Esophagus muscularis mucosa (tissue), 4 donors: ENCODE measurements around the gene TTC27. TPM values are rescaled to one million over a fixed set of nuclear protein-coding genes. Genes with fewer than 3 reads are reported as not detected.

Source experiments
- DNase-seq: peaks from one replicate; pipeline ENCODE4 v3.0.0-alpha.2; 2017; ENCODE audit errors: extremely low spot score
- H3K27ac ChIP-seq, 4 donors: fragments of 200-600 bp; sonication (generic); replicated peaks in 1 of 4; 1 replicate in 3 of 4; 2 replicates in 1 of 4; pipeline ENCODE4 v1.5.1; 2016 to 2019; ENCODE audit warnings: mild to moderate bottlenecking in 1 of 4
- H3K27me3 ChIP-seq, 4 donors: fragments of 200-600 bp; sonication (generic); one replicate each; pipeline versions ENCODE4 v1.5.1 to v1.6.0; 2016 to 2019
- H3K36me3 ChIP-seq, 4 donors: fragments of 200-600 bp; sonication (generic); one replicate each; pipeline ENCODE4 v1.5.1; 2016 to 2019
- H3K4me1 ChIP-seq, 4 donors: fragments of 200-600 bp; sonication (generic); one replicate each; pipeline ENCODE4 v1.5.1; 2016 to 2019
- H3K4me3 ChIP-seq, 4 donors: fragments of 200-600 bp; sonication (generic); 1 replicate in 2 of 4; 2 replicates in 2 of 4; pipeline ENCODE4 v1.5.1; 2016 to 2019; ENCODE audit warnings: mild to moderate bottlenecking in 4 of 4, moderate library complexity in 1 of 4
- H3K9me3 ChIP-seq, 4 donors: fragments of 200-600 bp; sonication (generic); 1 replicate in 3 of 4; 2 replicates in 1 of 4; pipeline ENCODE4 v1.5.1; 2016 to 2019
- EP300 ChIP-seq: sonication (generic); formaldehyde crosslinking; IDR thresholded peaks from one replicate; pipeline ENCODE4 v1.6.1; 2017; ENCODE audit warnings: antibody characterized with exemption
- POLR2A ChIP-seq: fragments of 450-650 bp; IDR thresholded peaks from one replicate; pipeline ENCODE4 v1.6.1; 2017; ENCODE audit warnings: antibody characterized with exemption, moderate library complexity, mild to moderate bottlenecking, low read depth
- POLR2AphosphoS5 ChIP-seq, 2 donors: sonication (generic); formaldehyde crosslinking; IDR thresholded peaks; one replicate each; pipeline ENCODE4 v1.6.1; 2017; ENCODE audit warnings: antibody characterized with exemption in 2 of 2
- WGBS: methylation state at CpG from one replicate; pipeline ENCODE4 v1.1.5; 2018; 5-methylcytosine and 5-hydroxymethylcytosine counted together
- intact Hi-C: fragments of 100-400 bp; cut with DNase I; formaldehyde crosslinking; loops from one replicate; pipeline ENCODE4 v1.15.1; 2023
- total RNA-seq, 4 donors: library from RNA; depleted of rRNA; stranded (reverse); fragments of >200 nt; gene quantifications; one replicate each; pipeline versions ENCODE4 v1.1.0 to v1.2.1, GENCODE V29; 2016
- TF ChIP-seq, protein P1 (sequence below), 3 experiments: fragments of 200-600 bp in 2 of 3; fragments of 450-650 bp in 1 of 3; sonication (generic) in 2 of 3; IDR thresholded peaks; one replicate each; pipeline ENCODE4 v1.5.1; 2017 to 2019; ENCODE audit warnings: antibody characterized with exemption in 3 of 3, mild to moderate bottlenecking in 2 of 3, moderate library complexity in 1 of 3

The TTC27 gene
- total RNA-seq, 4 donors from 2014 or later = 9.8 to 13.7 (median 12.3) TPM

DNA sequence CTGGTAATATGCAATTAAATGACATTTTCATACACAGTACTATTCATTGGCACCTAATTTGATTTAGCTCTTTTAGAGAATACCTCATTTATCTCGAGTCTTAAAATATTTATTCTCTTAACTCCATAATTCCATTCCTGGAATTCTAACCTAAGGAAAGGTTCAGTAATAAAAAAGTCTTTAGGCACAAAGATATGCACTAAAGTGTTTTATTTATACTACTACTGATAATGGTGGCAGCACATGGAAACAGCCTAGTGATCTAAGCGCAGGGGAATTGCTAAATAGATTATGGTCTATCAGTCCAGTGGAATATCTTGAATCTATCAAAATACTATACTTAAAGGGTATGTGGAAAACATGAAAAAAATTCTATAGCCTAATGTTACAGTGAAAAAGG, 176.4 kb downstream of the TTC27 start:
- TF ChIP-seq POLR2A (no peak), EP300 (no peak), POLR2AphosphoS5 (IDR thresholded peaks at IDR 0.05) (no peak)
- TF ChIP-seq, protein P1, sequence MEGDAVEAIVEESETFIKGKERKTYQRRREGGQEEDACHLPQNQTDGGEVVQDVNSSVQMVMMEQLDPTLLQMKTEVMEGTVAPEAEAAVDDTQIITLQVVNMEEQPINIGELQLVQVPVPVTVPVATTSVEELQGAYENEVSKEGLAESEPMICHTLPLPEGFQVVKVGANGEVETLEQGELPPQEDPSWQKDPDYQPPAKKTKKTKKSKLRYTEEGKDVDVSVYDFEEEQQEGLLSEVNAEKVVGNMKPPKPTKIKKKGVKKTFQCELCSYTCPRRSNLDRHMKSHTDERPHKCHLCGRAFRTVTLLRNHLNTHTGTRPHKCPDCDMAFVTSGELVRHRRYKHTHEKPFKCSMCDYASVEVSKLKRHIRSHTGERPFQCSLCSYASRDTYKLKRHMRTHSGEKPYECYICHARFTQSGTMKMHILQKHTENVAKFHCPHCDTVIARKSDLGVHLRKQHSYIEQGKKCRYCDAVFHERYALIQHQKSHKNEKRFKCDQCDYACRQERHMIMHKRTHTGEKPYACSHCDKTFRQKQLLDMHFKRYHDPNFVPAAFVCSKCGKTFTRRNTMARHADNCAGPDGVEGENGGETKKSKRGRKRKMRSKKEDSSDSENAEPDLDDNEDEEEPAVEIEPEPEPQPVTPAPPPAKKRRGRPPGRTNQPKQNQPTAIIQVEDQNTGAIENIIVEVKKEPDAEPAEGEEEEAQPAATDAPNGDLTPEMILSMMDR (IDR thresholded peaks at IDR 0.05) = no peak
- DNase-seq = no peak
- 70% methylated on average over 2 of the region's 2 CpGs for WGBS
- H3K4me3 ChIP-seq = no peak overlapping the region
- intact Hi-C loops = no loop called here
- no peaks in the 10 kb centered on the region for H3K9me3 ChIP-seq
- peaks cover 0 to 7% (median 0%) of the 10 kb centered on the region in 4 donors for H3K36me3 ChIP-seq
- no peak overlapping the region for H3K27ac ChIP-seq
- H3K27me3 ChIP-seq = no peaks in the 10 kb centered on the region
- H3K4me1 ChIP-seq = no peaks in the 10 kb centered on the region

DNA sequence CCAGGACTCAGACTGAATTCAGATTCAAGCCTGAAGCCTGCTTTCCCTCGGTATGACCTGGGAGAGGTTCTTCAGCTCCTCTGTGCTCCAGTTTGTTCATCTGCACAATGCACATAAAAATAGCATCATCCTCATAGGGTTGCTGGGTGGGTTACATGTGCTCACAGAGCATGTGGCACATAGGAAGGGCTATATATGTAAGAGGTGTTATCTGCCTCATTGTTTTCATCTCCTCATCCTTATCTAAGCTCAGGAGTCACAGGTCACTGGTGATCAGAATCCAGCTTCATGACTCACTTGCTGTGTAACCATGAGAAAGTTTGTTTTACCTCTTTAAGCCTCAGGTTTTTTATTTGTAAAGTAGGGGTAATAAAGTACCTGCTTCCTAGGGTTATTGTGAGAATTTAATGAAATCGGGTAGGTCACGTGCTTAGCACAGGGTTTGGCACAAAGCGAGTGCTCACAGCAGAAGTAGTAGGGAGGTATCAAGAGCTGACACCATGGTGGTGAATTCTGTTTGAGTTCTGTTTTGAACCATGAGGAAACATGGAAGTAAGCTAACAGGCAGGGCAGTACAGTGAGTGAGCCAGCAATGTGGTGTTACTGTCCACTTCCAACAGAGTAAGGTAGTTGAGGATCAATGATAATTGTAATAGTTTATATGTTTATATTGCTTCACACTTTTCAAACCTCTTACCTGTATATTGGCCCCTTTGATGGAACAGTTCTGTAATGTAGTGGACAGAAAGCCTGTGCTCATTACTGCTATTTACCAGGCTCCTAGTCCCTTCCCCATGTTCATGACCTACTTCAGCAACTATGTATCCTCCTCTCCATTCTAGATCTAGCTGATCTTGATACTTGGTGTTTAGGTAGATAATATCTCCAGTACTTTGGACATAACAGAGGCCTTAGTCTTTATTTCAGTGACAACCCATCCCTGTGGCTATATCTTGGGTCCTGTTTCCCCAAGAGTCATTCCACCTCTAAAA, 177.6 kb downstream of the TTC27 start:
- Histone ChIP-seq H3K27me3 (no peaks in the 10 kb centered on the region), H3K9me3 (no peaks in the 10 kb centered on the region), H3K4me3 (no peak overlapping the region), H3K27ac (no peak overlapping the region), H3K36me3 (peaks cover 0 to 7% (median 0%) of the 10 kb centered on the region in 4 donors), H3K4me1 (no peaks in the 10 kb centered on the region)
- TF ChIP-seq, protein P1 (IDR thresholded peaks at IDR 0.05) = no peak
- TF ChIP-seq POLR2A (no peak), POLR2AphosphoS5 (IDR thresholded peaks at IDR 0.05) (no peak), EP300 (no peak)
- 85% methylated on average over 4 of the region's 4 CpGs for whole genome bisulfite sequencing
- intact Hi-C loops = no loop called here
- no peak for DNase-seq

DNA sequence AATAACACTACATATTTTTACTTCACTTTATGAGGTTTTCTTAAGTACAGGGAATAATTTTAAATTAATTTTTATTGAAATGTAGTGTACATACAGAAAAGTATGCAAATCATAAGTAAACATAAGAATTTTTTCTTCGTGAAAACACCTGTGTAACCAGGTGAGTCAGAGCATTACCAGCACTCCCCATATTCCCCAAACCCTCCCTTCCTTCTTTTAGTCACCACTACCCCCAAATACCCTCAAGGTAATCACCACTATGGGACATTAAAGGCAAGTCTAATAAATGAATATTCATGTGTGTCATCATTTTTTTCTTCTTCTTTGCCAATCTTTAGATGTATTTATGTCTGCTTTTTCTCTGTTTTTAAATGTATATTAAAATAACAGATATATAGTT, 179.0 kb downstream of the TTC27 start:
- 85% methylated on average over 1 of the region's 1 CpG for WGBS
- Histone ChIP-seq H3K4me1 (no peaks in the 10 kb centered on the region), H3K9me3 (no peaks in the 10 kb centered on the region), H3K27me3 (no peaks in the 10 kb centered on the region), H3K27ac (no peak overlapping the region), H3K4me3 (no peak overlapping the region), H3K36me3 (peaks cover 0 to 15% (median 0%) of the 10 kb centered on the region in 4 donors)
- DNase-seq = no peak
- TF ChIP-seq POLR2AphosphoS5 (IDR thresholded peaks at IDR 0.05) = no peak
- TF ChIP-seq POLR2A = no peak
- TF ChIP-seq, protein P1 (IDR thresholded peaks at IDR 0.05) = no peak
- no peak for TF ChIP-seq EP300
- intact Hi-C loops = no loop called here

DNA sequence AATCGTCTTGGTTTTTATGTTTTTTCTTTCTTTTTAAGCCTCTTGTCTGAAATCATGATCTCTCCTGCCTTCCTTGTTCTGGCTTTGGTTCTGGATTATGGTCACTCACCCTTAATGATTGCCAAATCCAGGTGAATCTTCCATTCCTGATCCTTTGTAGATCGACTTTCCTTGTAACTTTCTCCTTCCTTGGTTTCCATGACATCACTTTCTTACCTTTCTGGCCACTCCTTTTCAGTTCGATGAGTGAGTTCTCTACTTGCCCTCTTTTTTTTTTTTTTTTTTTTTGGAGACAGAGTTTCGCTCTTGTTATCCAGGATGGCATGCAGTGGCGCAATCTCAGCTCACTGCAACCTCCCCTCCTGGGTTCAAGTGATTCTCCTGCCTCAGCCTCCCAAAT, 179.8 kb downstream of the TTC27 start:
- WGBS = 95% methylated on average over 5 of the region's 5 CpGs

More for the DNA sequence above, 179.8 kb downstream of the TTC27 start:
- TF ChIP-seq POLR2A (no peak), EP300 (no peak), POLR2AphosphoS5 (IDR thresholded peaks at IDR 0.05) (no peak)
- TF ChIP-seq, protein P1 (IDR thresholded peaks at IDR 0.05) = no peak
- H3K4me3 ChIP-seq = no peak overlapping the region
- intact Hi-C loops = no loop called here
- H3K36me3 ChIP-seq = peaks cover 0 to 15% (median 0%) of the 10 kb centered on the region in 4 donors
- no peak overlapping the region for H3K27ac ChIP-seq
- no peaks in the 10 kb centered on the region for H3K4me1 ChIP-seq
- DNase-seq = no peak
- no peaks in the 10 kb centered on the region for H3K9me3 ChIP-seq
- H3K27me3 ChIP-seq = no peaks in the 10 kb centered on the region
